ENCODE measurements around the gene CEP135.

Gene CEP135

GRCh38 chr4:56080384-56080783, 131.6 kb downstream of the CEP135 start:
- Histone ChIP-seq H3K4me3 (ENCODE audit: low read length) (no peak overlapping the region), H3K27me3 (ENCODE audit: control insufficient read depth, insufficient read depth, low read length) (no peaks in the 10 kb centered on the region), H3K9me3 (ENCODE audit: control insufficient read depth, low read depth, low read length) (peaks cover 4% of the 10 kb centered on the region), H3K27ac (ENCODE audit: low read length) (no peak overlapping the region), H3K36me3 (ENCODE audit: control insufficient read depth, low read depth, low read length) (no peaks in the 10 kb centered on the region), H3K4me1 (ENCODE audit: control insufficient read depth, low read depth, low read length) (peaks cover 6% of the 10 kb centered on the region), H3K9ac (ENCODE audit: low read length) (no peak overlapping the region)

GRCh38 chr4:56082829-56083228, 134.1 kb downstream of the CEP135 start:
- Histone ChIP-seq H3K36me3 (ENCODE audit: control insufficient read depth, low read depth, low read length) (no peaks in the 10 kb centered on the region), H3K9me3 (ENCODE audit: control insufficient read depth, low read depth, low read length) (no peaks in the 10 kb centered on the region), H3K4me1 (ENCODE audit: control insufficient read depth, low read depth, low read length) (peaks cover 16% of the 10 kb centered on the region), H3K9ac (ENCODE audit: low read length) (no peak overlapping the region), H3K27ac (ENCODE audit: low read length) (no peak overlapping the region), H3K27me3 (ENCODE audit: control insufficient read depth, insufficient read depth, low read length) (no peaks in the 10 kb centered on the region), H3K4me3 (ENCODE audit: low read length) (no peak overlapping the region)
